GM12878 (cell line): ENCODE results near the gene ALKBH8. TPM values are rescaled to one million over a fixed set of nuclear protein-coding genes. Genes with fewer than 3 reads are reported as not detected.

Experiments used
- ATAC-seq: fragments of 200-7000 bp; cut with Tn5 transposase; 3 replicates; pipeline ENCODE4 v1.9.1; 2020; ENCODE audit warnings: mild to moderate bottlenecking, moderate library complexity
- BruUV-seq: library from RNA; stranded (reverse); fragments of 400-500 nt; replicated peaks from 2 replicates; lab custom pipeline; 2021; lab: Mats Ljungman, UMichigan
- CTCF ChIA-PET: fragments of 300-600 bp; sonication (Branson Sonifier 250); formaldehyde crosslinking; extraction: SDS; loops from one replicate; lab custom pipeline; 2021; ENCODE audit warnings: inconsistent platforms; lab: Yijun Ruan, JAX
- POLR2A ChIA-PET: fragments of 350-600 bp; formaldehyde crosslinking; extraction: SDS; loops from one replicate; lab custom pipeline; 2021; ENCODE audit warnings: inconsistent platforms; lab: Charles Lee
- RAD21 ChIA-PET: fragments of 300-600 bp; sonication (Branson Sonifier 250); formaldehyde crosslinking; loops from one replicate; lab custom pipeline; 2023; ENCODE audit warnings: antibody characterized with exemption; ENCODE audit not compliant: unreplicated experiment; lab: Charles Lee
- SMC1A ChIA-PET: fragments of 300-600 bp; sonication (Branson Sonifier 250); formaldehyde crosslinking; loops from one replicate; lab custom pipeline; 2023; ENCODE audit not compliant: unreplicated experiment, uncharacterized antibody; lab: Charles Lee
- DNase-seq: peaks from one replicate; pipeline ENCODE4 v3.0.0-alpha.2; 2011; ENCODE audit warnings: low read depth, low spot score
- FAIRE-seq: peaks from 3 replicates; lab custom pipeline; 2011; peaks lifted over from hg19 to GRCh38; lab: Jason Lieb, UNC
- H2AFZ ChIP-seq: 2 replicates; pipeline ENCODE4 v1.6.0; 2011; ENCODE audit warnings: low read depth, low read length, control low read depth; ENCODE audit not compliant: control insufficient read depth
- H3K27ac ChIP-seq: 2 replicates; pipeline ENCODE4 v1.5.1; 2011; ENCODE audit warnings: control low read depth; ENCODE audit not compliant: control insufficient read depth, insufficient read depth
- H3K27me3 ChIP-seq, 2 experiments: replicated peaks in 1 of 2; 2 replicates each; pipeline versions ENCODE4 v1.6.0 to v1.6.1; 2011; ENCODE audit warnings: low read length in 1 of 2; ENCODE audit not compliant: control insufficient read depth in 2 of 2, insufficient read depth in 2 of 2
- H3K36me3 ChIP-seq, 2 experiments: 2 replicates each; pipeline ENCODE4 v1.5.1; 2011; ENCODE audit warnings: low read length in 1 of 2; ENCODE audit not compliant: control insufficient read depth in 2 of 2, insufficient read depth in 2 of 2
- H3K4me1 ChIP-seq: 2 replicates; pipeline ENCODE4 v1.6.1; 2011; ENCODE audit warnings: mild to moderate bottlenecking, low read length, moderate library complexity, mixed read lengths; ENCODE audit not compliant: control insufficient read depth, insufficient read depth
- H3K4me2 ChIP-seq: 2 replicates; pipeline ENCODE4 v1.6.0; 2011; ENCODE audit warnings: control low read depth; ENCODE audit not compliant: control insufficient read depth, insufficient read depth
- H3K4me3 ChIP-seq: fragments of 200-600 bp; sonication (generic); 2 replicates; pipeline ENCODE4 v1.5.1; 2016
- H3K79me2 ChIP-seq: 2 replicates; pipeline ENCODE4 v1.6.0; 2011; ENCODE audit warnings: low read length; ENCODE audit not compliant: control insufficient read depth, insufficient read depth
- H3K9ac ChIP-seq: 2 replicates; pipeline ENCODE4 v1.8.0; 2011; ENCODE audit warnings: low read length, control low read depth, mixed read lengths; ENCODE audit not compliant: control insufficient read depth, insufficient read depth
- H3K9me3 ChIP-seq: replicated peaks from 3 replicates; pipeline ENCODE4 v1.5.1; 2011; ENCODE audit warnings: mild to moderate bottlenecking, low read length; ENCODE audit not compliant: control insufficient read depth, insufficient read depth
- H4K20me1 ChIP-seq: 2 replicates; pipeline ENCODE4 v1.6.0; 2011; ENCODE audit not compliant: control insufficient read depth, insufficient read depth
- BACH1 ChIP-seq: fragments of 450-650 bp; IDR thresholded peaks from 2 replicates; pipeline ENCODE4 v1.6.1; 2017; ENCODE audit warnings: mild to moderate bottlenecking, borderline replicate concordance
- CBX5 ChIP-seq: sonication (generic); IDR thresholded peaks from 2 replicates; pipeline ENCODE4 v1.6.1; 2016; ENCODE audit warnings: low read depth, moderate library complexity, mild to moderate bottlenecking, inconsistent platforms
- CREB1 ChIP-seq: IDR thresholded peaks from 2 replicates; pipeline ENCODE4 v1.6.1; 2012; ENCODE audit warnings: low read depth, mild to moderate bottlenecking, inconsistent platforms
- E4F1 ChIP-seq: fragments of 450-650 bp; IDR thresholded peaks from 2 replicates; pipeline ENCODE4 v1.6.1; 2018; ENCODE audit warnings: borderline replicate concordance, mild to moderate bottlenecking; ENCODE audit not compliant: partially characterized antibody
- FOS ChIP-seq: IDR thresholded peaks from 3 replicates; pipeline ENCODE4 v1.6.1; 2011; ENCODE audit warnings: borderline replicate concordance; ENCODE audit not compliant: insufficient read length; ENCODE audit errors: extremely low read depth
- IRF5 ChIP-seq: fragments of 450-650 bp; IDR thresholded peaks from 2 replicates; pipeline ENCODE4 v1.6.1; 2017; ENCODE audit warnings: borderline replicate concordance
- STAT3 ChIP-seq: IDR thresholded peaks from 2 replicates; pipeline ENCODE4 v1.6.1; 2011; ENCODE audit warnings: low read depth, low read length, improper control_type of control experiment
- TCF3 ChIP-seq: IDR thresholded peaks from 2 replicates; pipeline ENCODE4 v1.6.1; 2012; ENCODE audit warnings: low read depth, mild to moderate bottlenecking, low read length, borderline replicate concordance; ENCODE audit not compliant: insufficient read depth
- WRNIP1 ChIP-seq: IDR thresholded peaks from 2 replicates; pipeline ENCODE4 v1.6.1; 2011; ENCODE audit warnings: low read depth, low read length, improper control_type of control experiment, borderline replicate concordance
- YBX1 ChIP-seq: fragments of 450-650 bp; IDR thresholded peaks from 2 replicates; pipeline ENCODE4 v1.6.1; 2016; ENCODE audit warnings: antibody characterized with exemption
- ZZZ3 ChIP-seq: IDR thresholded peaks from 2 replicates; pipeline ENCODE4 v1.6.1; 2011; ENCODE audit warnings: low read depth; ENCODE audit not compliant: control insufficient read depth, insufficient read length
- WGBS: methylation state at CpG from one replicate; pipeline ENCODE4 v1.1.6; 2016; ENCODE audit warnings: low lambda C conversion rate; ENCODE audit not compliant: insufficient replicate concordance, insufficient coverage; ENCODE audit errors: missing lambda C conversion rate; 5-methylcytosine and 5-hydroxymethylcytosine counted together
- in situ Hi-C: fragments of 300-500 bp; cut with MboI; formaldehyde crosslinking; loops from 9 replicates; pipeline ENCODE4 v1.14.3; 2018; ENCODE audit warnings: mixed read lengths
- intact Hi-C: fragments of 100-400 bp; cut with micrococcal nuclease; formaldehyde crosslinking; loops from one replicate; pipeline ENCODE4 v1.14.2; 2022; ENCODE audit not compliant: unreplicated experiment
- polyA plus RNA-seq, 11 experiments: library from polyadenylated mRNA; depleted of rRNA in 4 of 11; unstranded in 6 of 11; stranded (reverse) in 5 of 11; fragments of >200 nt; fragmentation: Nextera tagmentation in 4 of 11; fragmentation: Illumina TruSeq in 1 of 11; extraction: Ambion mirVana in 4 of 11; extraction: Trizol in 1 of 11; gene quantifications; 1 replicate in 1 of 11; 2 replicates in 10 of 11; pipeline versions ENCODE4 v1.2.1 to v1.2.3, GENCODE V29; 2011 to 2016; ENCODE audit warnings: inconsistent platforms in 2 of 11, missing spikeins in 2 of 11, low read depth in 1 of 11
- total RNA-seq, 4 experiments: library from RNA; depleted of rRNA in 3 of 4; stranded (reverse); fragments of >200 nt in 3 of 4; fragmentation: Illumina TruSeq in 1 of 4; extraction: Trizol in 1 of 4; gene quantifications; 2 replicates each; pipeline versions ENCODE4 v1.2.1 to v1.2.3, GENCODE V29; 2013 to 2021
- TF ChIP-seq, protein P1 (sequence below): fragments of 450-650 bp; IDR thresholded peaks from 2 replicates; pipeline ENCODE4 v1.6.1; 2017; ENCODE audit warnings: mild to moderate bottlenecking, moderate library complexity
- TF ChIP-seq, protein P2 (sequence below): fragments of 450-650 bp; IDR thresholded peaks from 2 replicates; pipeline ENCODE4 v1.6.1; 2014; ENCODE audit warnings: mild to moderate bottlenecking

Gene ALKBH8
- total and polyA plus RNA-seq, 10 of the 15 experiments (the other 5 are each of a cell fraction or from before 2014, with no cell fraction given) = 4.6 to 13.1 (median 9.5) TPM

DNA sequence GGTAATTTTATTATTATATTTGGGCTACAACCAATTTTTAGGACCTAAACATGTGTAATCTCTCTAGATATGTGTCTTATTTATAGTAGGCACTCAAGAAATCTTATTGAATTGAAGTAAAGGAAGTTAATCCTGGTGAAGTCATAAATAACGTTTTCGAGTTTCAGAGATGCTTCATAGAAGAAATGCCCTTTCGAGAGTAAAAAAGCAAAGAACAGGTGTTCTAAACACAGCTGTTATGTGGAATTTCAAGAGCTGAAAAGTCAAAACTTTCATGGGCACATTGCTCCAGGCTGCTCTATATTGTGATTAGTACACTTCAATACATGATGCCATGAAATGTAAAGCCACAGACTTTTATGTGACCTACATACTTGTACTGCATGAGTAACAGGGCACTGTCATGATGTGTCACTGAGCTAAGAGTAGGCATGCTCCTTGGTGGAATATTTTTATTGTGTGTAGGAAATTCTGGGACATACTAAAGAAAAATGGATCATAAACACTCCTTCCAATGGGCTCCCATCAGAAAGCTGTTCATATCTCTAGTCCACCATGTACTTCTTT is 18.2 kb upstream of the ALKBH8 start:
- Histone ChIP-seq H3K4me3 (no peak overlapping the region), H3K27me3 (no peaks in the 10 kb centered on the region), H3K4me2 (no peak overlapping the region), H4K20me1 (no peaks in the 10 kb centered on the region), H3K36me3 (no peaks in the 10 kb centered on the region), H3K9ac (no peak overlapping the region), H3K79me2 (no peaks in the 10 kb centered on the region), H3K4me1 (no peaks in the 10 kb centered on the region), H3K27ac (no peak overlapping the region), H2AFZ (no peak overlapping the region), H3K9me3 (no peaks in the 10 kb centered on the region)
- ChIA-PET POLR2A (interaction anchor here (0.6 kb wide), 1 partner anchor 213 kb away, joined by 7 read pairs; no protein-coding TSS in a partner anchor), SMC1A (interaction anchor here (4.6 kb wide), 1 partner anchor 105 kb away, joined by 18 read pairs; no protein-coding TSS in a partner anchor), RAD21 (interaction anchor here (0.8 kb wide), 1 partner anchor 106 kb away, joined by 3 read pairs; no protein-coding TSS in a partner anchor), CTCF (interaction anchor here (1.1 to 6.0 kb wide), 3 partner anchors 20 to 187 kb away, joined by 3 to 43 read pairs (median 8); no protein-coding TSS in a partner anchor)
- in situ Hi-C loops (no loop called here), intact Hi-C loops (no loop called here)
- no TSS peak for BruUV-seq
- DNase-seq = no peak
- no peak for FAIRE-seq
- WGBS = 32% methylated on average over 3 of the region's 3 CpGs
- no peak for TF ChIP-seq STAT3
- TF ChIP-seq TCF3 = no peak
- TF ChIP-seq, protein P1, sequence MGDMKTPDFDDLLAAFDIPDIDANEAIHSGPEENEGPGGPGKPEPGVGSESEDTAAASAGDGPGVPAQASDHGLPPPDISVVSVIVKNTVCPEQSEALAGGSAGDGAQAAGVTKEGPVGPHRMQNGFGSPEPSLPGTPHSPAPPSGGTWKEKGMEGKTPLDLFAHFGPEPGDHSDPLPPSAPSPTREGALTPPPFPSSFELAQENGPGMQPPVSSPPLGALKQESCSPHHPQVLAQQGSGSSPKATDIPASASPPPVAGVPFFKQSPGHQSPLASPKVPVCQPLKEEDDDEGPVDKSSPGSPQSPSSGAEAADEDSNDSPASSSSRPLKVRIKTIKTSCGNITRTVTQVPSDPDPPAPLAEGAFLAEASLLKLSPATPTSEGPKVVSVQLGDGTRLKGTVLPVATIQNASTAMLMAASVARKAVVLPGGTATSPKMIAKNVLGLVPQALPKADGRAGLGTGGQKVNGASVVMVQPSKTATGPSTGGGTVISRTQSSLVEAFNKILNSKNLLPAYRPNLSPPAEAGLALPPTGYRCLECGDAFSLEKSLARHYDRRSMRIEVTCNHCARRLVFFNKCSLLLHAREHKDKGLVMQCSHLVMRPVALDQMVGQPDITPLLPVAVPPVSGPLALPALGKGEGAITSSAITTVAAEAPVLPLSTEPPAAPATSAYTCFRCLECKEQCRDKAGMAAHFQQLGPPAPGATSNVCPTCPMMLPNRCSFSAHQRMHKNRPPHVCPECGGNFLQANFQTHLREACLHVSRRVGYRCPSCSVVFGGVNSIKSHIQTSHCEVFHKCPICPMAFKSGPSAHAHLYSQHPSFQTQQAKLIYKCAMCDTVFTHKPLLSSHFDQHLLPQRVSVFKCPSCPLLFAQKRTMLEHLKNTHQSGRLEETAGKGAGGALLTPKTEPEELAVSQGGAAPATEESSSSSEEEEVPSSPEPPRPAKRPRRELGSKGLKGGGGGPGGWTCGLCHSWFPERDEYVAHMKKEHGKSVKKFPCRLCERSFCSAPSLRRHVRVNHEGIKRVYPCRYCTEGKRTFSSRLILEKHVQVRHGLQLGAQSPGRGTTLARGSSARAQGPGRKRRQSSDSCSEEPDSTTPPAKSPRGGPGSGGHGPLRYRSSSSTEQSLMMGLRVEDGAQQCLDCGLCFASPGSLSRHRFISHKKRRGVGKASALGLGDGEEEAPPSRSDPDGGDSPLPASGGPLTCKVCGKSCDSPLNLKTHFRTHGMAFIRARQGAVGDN = no peak
- no peak for TF ChIP-seq FOS
- TF ChIP-seq WRNIP1 = no peak
- TF ChIP-seq ZZZ3 = no peak
- TF ChIP-seq YBX1 = no peak
- no peak for TF ChIP-seq E4F1
- TF ChIP-seq CBX5 = no peak
- TF ChIP-seq, protein P2, sequence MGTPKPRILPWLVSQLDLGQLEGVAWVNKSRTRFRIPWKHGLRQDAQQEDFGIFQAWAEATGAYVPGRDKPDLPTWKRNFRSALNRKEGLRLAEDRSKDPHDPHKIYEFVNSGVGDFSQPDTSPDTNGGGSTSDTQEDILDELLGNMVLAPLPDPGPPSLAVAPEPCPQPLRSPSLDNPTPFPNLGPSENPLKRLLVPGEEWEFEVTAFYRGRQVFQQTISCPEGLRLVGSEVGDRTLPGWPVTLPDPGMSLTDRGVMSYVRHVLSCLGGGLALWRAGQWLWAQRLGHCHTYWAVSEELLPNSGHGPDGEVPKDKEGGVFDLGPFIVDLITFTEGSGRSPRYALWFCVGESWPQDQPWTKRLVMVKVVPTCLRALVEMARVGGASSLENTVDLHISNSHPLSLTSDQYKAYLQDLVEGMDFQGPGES = no peak
- no peak for TF ChIP-seq IRF5
- TF ChIP-seq BACH1 = no peak
- no peak for TF ChIP-seq CREB1
- ATAC-seq = no peak
